HEK293 (cell line): Measurements from ENCODE around the gene SIPA1.

Experiments
- CTCF ChIA-PET: fragments of 350-600 bp; formaldehyde crosslinking; extraction: SDS; loops from one replicate; lab custom pipeline; 2021; ENCODE audit warnings: antibody characterized with exemption; lab: Yijun Ruan, JAX
- POLR2A ChIA-PET: fragments of 300-600 bp; formaldehyde crosslinking; extraction: SDS; loops from one replicate; lab custom pipeline; 2020; ENCODE audit warnings: antibody characterized with exemption, inconsistent platforms; lab: Yijun Ruan, JAX
- H3K27ac ChIP-seq: fragments of 200-500 bp; sonication (Bioruptor generic); 2 replicates; pipeline ENCODE4 v1.5.1; 2014; ENCODE audit warnings: low read depth, low read length, control low read depth, inconsistent platforms; ENCODE audit errors: extremely low read depth
- H3K36me3 ChIP-seq, 2 experiments: fragments of 200-500 bp in 1 of 2; sonication (Bioruptor generic) in 1 of 2; 1 replicate in 1 of 2; 2 replicates in 1 of 2; pipeline ENCODE4 v1.5.1; 2014 to 2017; ENCODE audit warnings: inconsistent platforms in 2 of 2, low read length in 2 of 2; ENCODE audit not compliant: control insufficient read depth in 2 of 2, insufficient read depth in 1 of 2
- H3K4me1 ChIP-seq: fragments of 200-500 bp; sonication (Bioruptor generic); 2 replicates; pipeline ENCODE4 v1.5.1; 2014; ENCODE audit warnings: mild to moderate bottlenecking, low read length, inconsistent platforms; ENCODE audit not compliant: control insufficient read depth, insufficient read depth
- H3K4me3 ChIP-seq: 2 replicates; pipeline ENCODE4 v1.5.1; 2011; ENCODE audit warnings: low read depth, mild to moderate bottlenecking, control low read depth, low read length, moderate library complexity
- H3K9me3 ChIP-seq: fragments of 200-500 bp; sonication (Bioruptor generic); 2 replicates; pipeline ENCODE4 v1.5.1; 2014; ENCODE audit warnings: low read depth, low read length, inconsistent platforms; ENCODE audit not compliant: control insufficient read depth, insufficient read depth
- IKZF3 ChIP-seq: fragments of 450-650 bp; IDR thresholded peaks from 2 replicates; pipeline ENCODE4 v1.5.0; 2018; ENCODE audit warnings: missing biosample characterization, mild to moderate bottlenecking, missing genetic modification characterization, moderate library complexity
- PRDM10 ChIP-seq: fragments of 450-650 bp; formaldehyde crosslinking; IDR thresholded peaks from 2 replicates; pipeline ENCODE4 v1.5.1; 2016; ENCODE audit warnings: missing biosample characterization, missing genetic modification characterization
- RBAK ChIP-seq: fragments of 450-650 bp; formaldehyde crosslinking; IDR thresholded peaks from 2 replicates; pipeline ENCODE4 v1.5.1; 2016; ENCODE audit warnings: missing biosample characterization, missing genetic modification characterization
- TSHZ1 ChIP-seq: fragments of 450-650 bp; formaldehyde crosslinking; IDR thresholded peaks from 2 replicates; pipeline ENCODE4 v1.5.1; 2016; ENCODE audit warnings: missing biosample characterization, missing genetic modification characterization, borderline replicate concordance
- ZNF146 ChIP-seq: fragments of 450-650 bp; formaldehyde crosslinking; IDR thresholded peaks from 2 replicates; pipeline ENCODE4 v1.5.1; 2016; ENCODE audit warnings: missing biosample characterization, missing genetic modification characterization
- ZNF184 ChIP-seq: fragments of 450-650 bp; IDR thresholded peaks from 2 replicates; pipeline ENCODE4 v1.5.1; 2018; ENCODE audit warnings: missing biosample characterization, mild to moderate bottlenecking, missing genetic modification characterization
- ZNF26 ChIP-seq: fragments of 450-650 bp; formaldehyde crosslinking; IDR thresholded peaks from 2 replicates; pipeline ENCODE4 v1.5.1; 2016; ENCODE audit warnings: missing biosample characterization, missing genetic modification characterization
- ZNF274 ChIP-seq, 2 experiments: fragments of 200-500 bp in 1 of 2; fragments of 450-650 bp in 1 of 2; sonication (Bioruptor generic) in 1 of 2; formaldehyde crosslinking in 1 of 2; IDR thresholded peaks; 2 replicates each; pipeline versions ENCODE4 v1.5.1 to v1.6.1; 2014 to 2016; ENCODE audit warnings: borderline replicate concordance in 1 of 2, inconsistent platforms in 1 of 2, low read length in 1 of 2, missing biosample characterization in 1 of 2, missing genetic modification characterization in 1 of 2
- ZNF350 ChIP-seq: fragments of 450-650 bp; formaldehyde crosslinking; IDR thresholded peaks from 2 replicates; pipeline ENCODE4 v1.5.0; 2017; ENCODE audit warnings: missing biosample characterization, mild to moderate bottlenecking, missing genetic modification characterization
- ZNF423 ChIP-seq: fragments of 450-650 bp; formaldehyde crosslinking; IDR thresholded peaks from 2 replicates; pipeline ENCODE4 v1.5.1; 2016; ENCODE audit warnings: missing biosample characterization, missing genetic modification characterization
- ZNF426 ChIP-seq: fragments of 450-650 bp; formaldehyde crosslinking; IDR thresholded peaks from 2 replicates; pipeline ENCODE4 v1.5.1; 2017; ENCODE audit warnings: missing biosample characterization, missing genetic modification characterization, mild to moderate bottlenecking, inconsistent platforms, moderate library complexity
- ZNF48 ChIP-seq: fragments of 450-650 bp; formaldehyde crosslinking; IDR thresholded peaks from 2 replicates; pipeline ENCODE4 v1.5.1; 2016; ENCODE audit warnings: missing biosample characterization, missing genetic modification characterization
- ZNF501 ChIP-seq: fragments of 450-650 bp; formaldehyde crosslinking; IDR thresholded peaks from 2 replicates; pipeline ENCODE4 v1.5.1; 2016; ENCODE audit warnings: missing biosample characterization, missing genetic modification characterization
- ZNF624 ChIP-seq: fragments of 450-650 bp; formaldehyde crosslinking; IDR thresholded peaks from 2 replicates; pipeline ENCODE4 v1.5.1; 2017; ENCODE audit warnings: missing biosample characterization, missing genetic modification characterization
- ZNF626 ChIP-seq: fragments of 450-650 bp; sonication (Bioruptor Pico); formaldehyde crosslinking; IDR thresholded peaks from 2 replicates; pipeline ENCODE4 v1.5.1; 2018; ENCODE audit warnings: missing biosample characterization, missing genetic modification characterization, inconsistent platforms
- ZNF837 ChIP-seq: fragments of 450-650 bp; formaldehyde crosslinking; IDR thresholded peaks from 2 replicates; pipeline ENCODE4 v1.5.1; 2016; ENCODE audit warnings: missing biosample characterization, missing genetic modification characterization
- ZSCAN16 ChIP-seq: fragments of 450-650 bp; formaldehyde crosslinking; IDR thresholded peaks from 2 replicates; pipeline ENCODE4 v1.5.1; 2016; ENCODE audit warnings: missing biosample characterization, missing genetic modification characterization

SIPA1 gene

GRCh38 chr11:65640483-65641296 is 2.8 kb downstream of the SIPA1 start:
- ChIA-PET POLR2A (interaction anchor here (4.4 kb wide), 1 partner anchor 10 kb away, joined by 50 read pairs; no protein-coding TSS in a partner anchor), CTCF (interaction anchor here (0.6 kb wide), 2 partner anchors 13 to 88 kb away, joined by 3 to 5 read pairs; no protein-coding TSS in a partner anchor)
- no peak overlapping the region for H3K4me3 ChIP-seq
- H3K27ac ChIP-seq: no peak overlapping the region
- peaks cover 0 to 48% of the 10 kb centered on the region in 2 experiments; a peak in 1 of 3 replicates for H3K36me3 ChIP-seq
- no peaks in the 10 kb centered on the region for H3K9me3 ChIP-seq
- TF ChIP-seq ZNF184 (tag by site-specific recombination): no peak
- TF ChIP-seq ZNF26 (tag by site-specific recombination): no peak
- TF ChIP-seq RBAK: no peak
- no peak for TF ChIP-seq ZNF624 (tag by site-specific recombination)
- no peak for TF ChIP-seq ZNF426
- no peak for TF ChIP-seq ZNF274 (IDR thresholded peaks at IDR 0.05; ENCODE audit: low read length)
- TF ChIP-seq ZNF274 (tag by site-specific recombination; IDR thresholded peaks at IDR 0.05; ENCODE audit: borderline replicate concordance): no peak
- TF ChIP-seq ZNF626 (tag by site-specific recombination): no peak
- no peak for TF ChIP-seq ZSCAN16 (tag by site-specific recombination)
- no peak for TF ChIP-seq TSHZ1
- no peak for TF ChIP-seq ZNF837 (tag by site-specific recombination)
- TF ChIP-seq ZNF423: no peak
- no peak for TF ChIP-seq ZNF350 (tag by site-specific recombination)
- no peaks in the 10 kb centered on the region for H3K4me1 ChIP-seq

GRCh38 chr11:65641297-65642013 is 3.6 kb downstream of the SIPA1 start:
- POLR2A ChIA-PET: interaction anchor here (1.3 to 2.0 kb wide), 3 partner anchors 10 to 26 kb away, joined by 4 to 9 read pairs (median 5); partner anchors contain the start of gene PCNX3
- Histone ChIP-seq H3K9me3 (no peaks in the 10 kb centered on the region), H3K4me3 (no peak overlapping the region), H3K36me3 (peaks cover 0 to 48% of the 10 kb centered on the region in 2 experiments; a peak in 1 of 3 replicates), H3K4me1 (no peaks in the 10 kb centered on the region), H3K27ac (no peak overlapping the region)
- TF ChIP-seq PRDM10 (tag by site-specific recombination) (peak; percentile 44), ZNF48 (tag by site-specific recombination) (no peak), ZNF501 (tag by site-specific recombination) (no peak), IKZF3 (tag by site-specific recombination) (no peak), ZNF146 (tag by site-specific recombination) (no peak)
- CTCF ChIA-PET: interaction anchor here (0.6 to 0.8 kb wide), 3 partner anchors 87 to 138 kb away, joined by 3 read pairs; no protein-coding TSS in a partner anchor
